Measurements from ENCODE around the gene LSMEM2.

The LSMEM2 gene

GRCh38 chr3:50316657-50317242 lies 37.9 kb downstream of the LSMEM2 start:
- in situ Hi-C loops (cut with MboI; ENCODE audit: low pct_unique_long_range_greater_than_20kb, low sequenced_read_pairs): no loop called here
- DNase-seq: no peak

GRCh38 chr3:50317300-50317699 lies 38.4 kb downstream of the LSMEM2 start:
- DNase-seq: no peak
- in situ Hi-C loops (cut with MboI; ENCODE audit: low pct_unique_long_range_greater_than_20kb, low sequenced_read_pairs): no loop called here

GRCh38 chr3:50318163-50318562 lies 39.3 kb downstream of the LSMEM2 start:
- no peak for DNase-seq
- in situ Hi-C loops (cut with MboI; ENCODE audit: low pct_unique_long_range_greater_than_20kb, low sequenced_read_pairs): no loop called here

GRCh38 chr3:50318615-50319014 lies 39.7 kb downstream of the LSMEM2 start:
- DNase-seq: no peak
- in situ Hi-C loops (cut with MboI; ENCODE audit: low pct_unique_long_range_greater_than_20kb, low sequenced_read_pairs): no loop called here

- in situ Hi-C loops (cut with MboI; ENCODE audit: low pct_unique_long_range_greater_than_20kb, low sequenced_read_pairs): no loop called here
- DNase-seq: no peak
Measured at GRCh38 chr3:50319181-50319893, 40.5 kb downstream of the LSMEM2 start.

GRCh38 chr3:50319894-50320625 lies 41.2 kb downstream of the LSMEM2 start:
- in situ Hi-C loops (cut with MboI; ENCODE audit: low pct_unique_long_range_greater_than_20kb, low sequenced_read_pairs): no loop called here
- DNase-seq: no peak

- in situ Hi-C loops (cut with MboI; ENCODE audit: low pct_unique_long_range_greater_than_20kb, low sequenced_read_pairs): no loop called here
- DNase-seq: peak; percentile 69
Measured at GRCh38 chr3:50320853-50321335, 42.0 kb downstream of the LSMEM2 start.

GRCh38 chr3:50321336-50322114 lies 42.6 kb downstream of the LSMEM2 start:
- in situ Hi-C loops (cut with MboI; ENCODE audit: low pct_unique_long_range_greater_than_20kb, low sequenced_read_pairs): no loop called here

GRCh38 chr3:50322115-50322385 lies 43.2 kb downstream of the LSMEM2 start:
- in situ Hi-C loops (cut with MboI; ENCODE audit: low pct_unique_long_range_greater_than_20kb, low sequenced_read_pairs): no loop called here

More at GRCh38 chr3:50321336-50322114, 42.6 kb downstream of the LSMEM2 start:
- DNase-seq: peak; percentile 89

GRCh38 chr3:50322386-50323091 lies 43.7 kb downstream of the LSMEM2 start, which contains the start of gene HYAL2:
Gene HYAL2, minus strand, starts transcription at chr3:50322745. Its CDS starts 2,256 bp downstream, at chr3:50320489.
- no peak for DNase-seq
- in situ Hi-C loops (cut with MboI; ENCODE audit: low pct_unique_long_range_greater_than_20kb, low sequenced_read_pairs): no loop called here

More at GRCh38 chr3:50322115-50322385, 43.2 kb downstream of the LSMEM2 start:
- no peak for DNase-seq

GRCh38 chr3:50323092-50323600 lies 44.3 kb downstream of the LSMEM2 start:
- in situ Hi-C loops (cut with MboI; ENCODE audit: low pct_unique_long_range_greater_than_20kb, low sequenced_read_pairs): no loop called here
- DNase-seq: no peak

GRCh38 chr3:50323614-50324199 lies 44.8 kb downstream of the LSMEM2 start:
- DNase-seq: no peak
- in situ Hi-C loops (cut with MboI; ENCODE audit: low pct_unique_long_range_greater_than_20kb, low sequenced_read_pairs): no loop called here

GRCh38 chr3:50324351-50325112 lies 45.6 kb downstream of the LSMEM2 start:
- DNase-seq: peak; percentile 77
- in situ Hi-C loops (cut with MboI; ENCODE audit: low pct_unique_long_range_greater_than_20kb, low sequenced_read_pairs): no loop called here

GRCh38 chr3:50325113-50325480 lies 46.2 kb downstream of the LSMEM2 start:
- in situ Hi-C loops (cut with MboI; ENCODE audit: low pct_unique_long_range_greater_than_20kb, low sequenced_read_pairs): no loop called here

GRCh38 chr3:50325497-50326181 lies 46.8 kb downstream of the LSMEM2 start:
- DNase-seq: no peak
- in situ Hi-C loops (cut with MboI; ENCODE audit: low pct_unique_long_range_greater_than_20kb, low sequenced_read_pairs): no loop called here

More at GRCh38 chr3:50325113-50325480, 46.2 kb downstream of the LSMEM2 start:
- no peak for DNase-seq

- no peak for DNase-seq
- in situ Hi-C loops (cut with MboI; ENCODE audit: low pct_unique_long_range_greater_than_20kb, low sequenced_read_pairs): no loop called here
Measured at GRCh38 chr3:50326182-50326541, 47.3 kb downstream of the LSMEM2 start.

GRCh38 chr3:50327129-50327528 lies 48.2 kb downstream of the LSMEM2 start:
- in situ Hi-C loops (cut with MboI; ENCODE audit: low pct_unique_long_range_greater_than_20kb, low sequenced_read_pairs): no loop called here

More at GRCh38 chr3:50327129-50327528, 48.2 kb downstream of the LSMEM2 start:
- no peak for DNase-seq

All from KBM-7 (cell line).